Epidermal melanocyte (primary cell): ENCODE data around the gene CARD16.
"Not testable (repeated sequence)": the region's sequence is repeated elsewhere in the genome, so short reads cannot be mapped to it uniquely, and the experiment has no call there.

Source experiments
- DNase-seq: peaks from one replicate; pipeline ENCODE4 v3.0.0; 2011; ENCODE audit warnings: low spot score; ENCODE audit not compliant: insufficient read length

CARD16 gene

GRCh38 chr11:105051559-105051958 is 6.4 kb upstream of the CARD16 start:
- DNase-seq = no peak

GRCh38 chr11:105049481-105049880 is 4.3 kb upstream of the CARD16 start:
- DNase-seq = no peak

GRCh38 chr11:105046898-105047579 is 1.9 kb upstream of the CARD16 start:
- peak; percentile 69 for DNase-seq

- no peak for DNase-seq
Observed at GRCh38 chr11:105045676-105046296, 651 bp upstream of the CARD16 start.

- no peak for DNase-seq
Observed at GRCh38 chr11:105042178-105042577, 3.0 kb downstream of the CARD16 start.

- no peak for DNase-seq
Observed at GRCh38 chr11:105040703-105041102, 4.4 kb downstream of the CARD16 start.

- DNase-seq = peak; percentile 21
Observed at GRCh38 chr11:105034813-105035620, 10.1 kb downstream of the CARD16 start, which contains the start of gene CASP1. CASP1 (minus strand) TSS chr11:105035144; CDS start chr11:105035113, 31 bp downstream.

GRCh38 chr11:105034388-105034787 is 10.7 kb downstream of the CARD16 start:
- DNase-seq = not testable (repeated sequence)

- no peak for DNase-seq
Observed at GRCh38 chr11:105033781-105034180, 11.4 kb downstream of the CARD16 start.

GRCh38 chr11:105033343-105033742 is 11.8 kb downstream of the CARD16 start:
- DNase-seq = no peak

- DNase-seq = no peak
Observed at GRCh38 chr11:105032495-105032894, 12.6 kb downstream of the CARD16 start.

- no peak for DNase-seq
Observed at GRCh38 chr11:105027678-105028077, 17.5 kb downstream of the CARD16 start.

- DNase-seq = no peak
Observed at GRCh38 chr11:105024394-105024793, 20.7 kb downstream of the CARD16 start.

GRCh38 chr11:105023003-105023402 is 22.1 kb downstream of the CARD16 start, which contains the start of gene CASP5:
CASP5 (minus strand) TSS chr11:105023168; CDS start chr11:105023136, 32 bp downstream.
- DNase-seq = no peak

- no peak for DNase-seq
Observed at GRCh38 chr11:105022527-105022926, 22.6 kb downstream of the CARD16 start.

GRCh38 chr11:105007463-105007862 is 37.7 kb downstream of the CARD16 start:
- DNase-seq = no peak

- no peak for DNase-seq
Observed at GRCh38 chr11:105005451-105005845, 39.7 kb downstream of the CARD16 start.

GRCh38 chr11:105004021-105004420 is 41.1 kb downstream of the CARD16 start:
- no peak for DNase-seq

GRCh38 chr11:105003151-105003550 is 42.0 kb downstream of the CARD16 start:
- no peak for DNase-seq

GRCh38 chr11:105000797-105001196 is 44.3 kb downstream of the CARD16 start:
- no peak for DNase-seq

- DNase-seq = no peak
Observed at GRCh38 chr11:105000167-105000566, 45.0 kb downstream of the CARD16 start.

- DNase-seq = no peak
Observed at GRCh38 chr11:104999721-105000120, 45.4 kb downstream of the CARD16 start.
